Measurements from ENCODE around the gene HTR3B.

DNA sequence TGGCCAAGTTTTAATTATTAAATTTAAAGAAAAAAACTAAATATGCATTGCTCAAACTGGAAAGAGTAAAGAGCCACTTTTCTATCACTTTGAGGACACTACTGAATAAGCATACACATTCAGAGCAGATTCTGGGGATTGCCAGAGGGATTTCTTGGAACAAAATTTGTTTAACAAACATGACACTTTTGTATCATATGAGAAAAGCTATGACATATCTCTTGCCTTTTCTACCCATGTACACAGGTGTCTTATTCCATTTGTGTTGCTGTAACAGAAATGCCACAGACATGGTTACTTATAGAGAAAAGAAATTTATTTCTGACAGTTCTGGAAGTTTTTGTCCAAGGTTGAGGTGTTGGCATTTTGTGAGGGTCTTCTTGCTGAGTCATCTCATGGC lies 15.7 kb upstream of the HTR3B start:
- TF ChIP-seq ZFP3 (CRISPR knock-in tag; IDR thresholded peaks at IDR 0.05) (no peak), ARNTL (CRISPR knock-in tag; IDR thresholded peaks at IDR 0.05; ENCODE audit: borderline replicate concordance, low read depth) (no peak), RARB (CRISPR knock-in tag; IDR thresholded peaks at IDR 0.05) (no peak), TCF4 (CRISPR knock-in tag; IDR thresholded peaks at IDR 0.05; ENCODE audit: borderline replicate concordance) (no peak), CSDC2 (CRISPR knock-in tag; IDR thresholded peaks at IDR 0.05) (no peak), BACH2 (CRISPR knock-in tag; IDR thresholded peaks at IDR 0.05; ENCODE audit: borderline replicate concordance) (no peak), ESRRG (CRISPR knock-in tag; IDR thresholded peaks at IDR 0.05) (no peak)
- TF ChIP-seq, protein P1, sequence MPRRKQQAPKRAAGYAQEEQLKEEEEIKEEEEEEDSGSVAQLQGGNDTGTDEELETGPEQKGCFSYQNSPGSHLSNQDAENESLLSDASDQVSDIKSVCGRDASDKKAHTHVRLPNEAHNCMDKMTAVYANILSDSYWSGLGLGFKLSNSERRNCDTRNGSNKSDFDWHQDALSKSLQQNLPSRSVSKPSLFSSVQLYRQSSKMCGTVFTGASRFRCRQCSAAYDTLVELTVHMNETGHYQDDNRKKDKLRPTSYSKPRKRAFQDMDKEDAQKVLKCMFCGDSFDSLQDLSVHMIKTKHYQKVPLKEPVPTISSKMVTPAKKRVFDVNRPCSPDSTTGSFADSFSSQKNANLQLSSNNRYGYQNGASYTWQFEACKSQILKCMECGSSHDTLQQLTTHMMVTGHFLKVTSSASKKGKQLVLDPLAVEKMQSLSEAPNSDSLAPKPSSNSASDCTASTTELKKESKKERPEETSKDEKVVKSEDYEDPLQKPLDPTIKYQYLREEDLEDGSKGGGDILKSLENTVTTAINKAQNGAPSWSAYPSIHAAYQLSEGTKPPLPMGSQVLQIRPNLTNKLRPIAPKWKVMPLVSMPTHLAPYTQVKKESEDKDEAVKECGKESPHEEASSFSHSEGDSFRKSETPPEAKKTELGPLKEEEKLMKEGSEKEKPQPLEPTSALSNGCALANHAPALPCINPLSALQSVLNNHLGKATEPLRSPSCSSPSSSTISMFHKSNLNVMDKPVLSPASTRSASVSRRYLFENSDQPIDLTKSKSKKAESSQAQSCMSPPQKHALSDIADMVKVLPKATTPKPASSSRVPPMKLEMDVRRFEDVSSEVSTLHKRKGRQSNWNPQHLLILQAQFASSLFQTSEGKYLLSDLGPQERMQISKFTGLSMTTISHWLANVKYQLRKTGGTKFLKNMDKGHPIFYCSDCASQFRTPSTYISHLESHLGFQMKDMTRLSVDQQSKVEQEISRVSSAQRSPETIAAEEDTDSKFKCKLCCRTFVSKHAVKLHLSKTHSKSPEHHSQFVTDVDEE (CRISPR knock-in tag; IDR thresholded peaks at IDR 0.05), result no peak
